Measurements from ENCODE around the gene EVA1C. TPM values are rescaled to one million over a fixed set of nuclear protein-coding genes. Genes with fewer than 3 reads are reported as not detected.
"Not testable (repeated sequence)": the region's sequence is repeated elsewhere in the genome, so short reads cannot be mapped to it uniquely, and the experiment has no call there.

EVA1C gene
- total RNA-seq, 1 experiment from 2014 or later: 29.3 TPM

DNA sequence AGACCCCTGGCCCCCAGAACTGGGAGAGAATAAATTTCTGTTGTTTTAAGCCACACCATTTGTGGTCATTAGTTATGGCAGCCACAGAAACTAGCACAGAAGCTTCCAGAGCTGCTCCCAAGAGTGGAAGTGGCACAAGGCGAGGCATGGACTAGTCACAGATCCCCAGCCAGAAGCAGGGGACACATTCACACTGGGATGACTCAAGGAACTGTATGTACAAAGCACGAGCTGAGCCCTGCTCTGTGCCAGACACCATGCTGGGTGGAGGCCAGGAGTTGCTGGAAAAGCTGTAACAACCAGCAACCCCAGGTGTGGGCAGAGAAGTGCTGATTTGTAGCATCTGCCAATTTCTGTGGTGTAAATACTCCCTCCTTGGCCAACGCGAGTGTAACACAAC is 117.2 kb downstream of the EVA1C start:
- no peaks in the 10 kb centered on the region for H3K79me2 ChIP-seq (ENCODE audit: insufficient read depth, low read length)
- intact Hi-C loops (cut with micrococcal nuclease): no loop called here
- no peak for ATAC-seq
- H3K27ac ChIP-seq (ENCODE audit: low read depth, low read length): no peak overlapping the region
- no peak overlapping the region for H3K4me3 ChIP-seq (replicated peaks in 1 of 2; ENCODE audit: low read depth in 1 of 2, low read length in 2 of 2)
- ChIA-PET CTCF (no interaction called here), POLR2A (no interaction called here), RAD21 (ENCODE audit: low non-redundant PET in 1 of 2, low total read pairs in 2 of 2, uncharacterized antibody in 2 of 2, unreplicated experiment in 2 of 2) (no interaction called here)
- no peak overlapping the region for H3K4me2 ChIP-seq (ENCODE audit: low read length)
- no peaks in the 10 kb centered on the region for H4K20me1 ChIP-seq (ENCODE audit: insufficient read depth)
- H3K4me1 ChIP-seq (ENCODE audit: control insufficient read depth in 1 of 2, insufficient read depth in 2 of 2, low read length in 2 of 2): no peaks in the 10 kb centered on the region
- TF ChIP-seq, protein P1, sequence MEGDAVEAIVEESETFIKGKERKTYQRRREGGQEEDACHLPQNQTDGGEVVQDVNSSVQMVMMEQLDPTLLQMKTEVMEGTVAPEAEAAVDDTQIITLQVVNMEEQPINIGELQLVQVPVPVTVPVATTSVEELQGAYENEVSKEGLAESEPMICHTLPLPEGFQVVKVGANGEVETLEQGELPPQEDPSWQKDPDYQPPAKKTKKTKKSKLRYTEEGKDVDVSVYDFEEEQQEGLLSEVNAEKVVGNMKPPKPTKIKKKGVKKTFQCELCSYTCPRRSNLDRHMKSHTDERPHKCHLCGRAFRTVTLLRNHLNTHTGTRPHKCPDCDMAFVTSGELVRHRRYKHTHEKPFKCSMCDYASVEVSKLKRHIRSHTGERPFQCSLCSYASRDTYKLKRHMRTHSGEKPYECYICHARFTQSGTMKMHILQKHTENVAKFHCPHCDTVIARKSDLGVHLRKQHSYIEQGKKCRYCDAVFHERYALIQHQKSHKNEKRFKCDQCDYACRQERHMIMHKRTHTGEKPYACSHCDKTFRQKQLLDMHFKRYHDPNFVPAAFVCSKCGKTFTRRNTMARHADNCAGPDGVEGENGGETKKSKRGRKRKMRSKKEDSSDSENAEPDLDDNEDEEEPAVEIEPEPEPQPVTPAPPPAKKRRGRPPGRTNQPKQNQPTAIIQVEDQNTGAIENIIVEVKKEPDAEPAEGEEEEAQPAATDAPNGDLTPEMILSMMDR (IDR thresholded peaks at IDR 0.05 in 2 of 3, conservative IDR thresholded peaks at IDR 0.05 in 1 of 3; ENCODE audit: borderline replicate concordance in 1 of 3, insufficient read depth in 1 of 3, low read depth in 2 of 3, low read length in 2 of 3): no peak
- no peak for TF ChIP-seq EGR1 (IDR thresholded peaks at IDR 0.05; ENCODE audit: low read depth)
- TF ChIP-seq, protein P2, sequence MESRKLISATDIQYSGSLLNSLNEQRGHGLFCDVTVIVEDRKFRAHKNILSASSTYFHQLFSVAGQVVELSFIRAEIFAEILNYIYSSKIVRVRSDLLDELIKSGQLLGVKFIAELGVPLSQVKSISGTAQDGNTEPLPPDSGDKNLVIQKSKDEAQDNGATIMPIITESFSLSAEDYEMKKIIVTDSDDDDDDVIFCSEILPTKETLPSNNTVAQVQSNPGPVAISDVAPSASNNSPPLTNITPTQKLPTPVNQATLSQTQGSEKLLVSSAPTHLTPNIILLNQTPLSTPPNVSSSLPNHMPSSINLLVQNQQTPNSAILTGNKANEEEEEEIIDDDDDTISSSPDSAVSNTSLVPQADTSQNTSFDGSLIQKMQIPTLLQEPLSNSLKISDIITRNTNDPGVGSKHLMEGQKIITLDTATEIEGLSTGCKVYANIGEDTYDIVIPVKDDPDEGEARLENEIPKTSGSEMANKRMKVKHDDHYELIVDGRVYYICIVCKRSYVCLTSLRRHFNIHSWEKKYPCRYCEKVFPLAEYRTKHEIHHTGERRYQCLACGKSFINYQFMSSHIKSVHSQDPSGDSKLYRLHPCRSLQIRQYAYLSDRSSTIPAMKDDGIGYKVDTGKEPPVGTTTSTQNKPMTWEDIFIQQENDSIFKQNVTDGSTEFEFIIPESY (IDR thresholded peaks at IDR 0.05; ENCODE audit: extremely low read depth, insufficient replicate concordance, low read length): no peak
- TF ChIP-seq, protein P3, sequence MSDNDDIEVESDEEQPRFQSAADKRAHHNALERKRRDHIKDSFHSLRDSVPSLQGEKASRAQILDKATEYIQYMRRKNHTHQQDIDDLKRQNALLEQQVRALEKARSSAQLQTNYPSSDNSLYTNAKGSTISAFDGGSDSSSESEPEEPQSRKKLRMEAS (IDR thresholded peaks at IDR 0.05): no peak
- TF ChIP-seq RAD21 (IDR thresholded peaks at IDR 0.05; ENCODE audit: low read depth): no peak
- no peak for TF ChIP-seq JUND (IDR thresholded peaks at IDR 0.05)
- TF ChIP-seq SIN3A (IDR thresholded peaks at IDR 0.05; ENCODE audit: low read depth): no peak
- TF ChIP-seq, protein P4, sequence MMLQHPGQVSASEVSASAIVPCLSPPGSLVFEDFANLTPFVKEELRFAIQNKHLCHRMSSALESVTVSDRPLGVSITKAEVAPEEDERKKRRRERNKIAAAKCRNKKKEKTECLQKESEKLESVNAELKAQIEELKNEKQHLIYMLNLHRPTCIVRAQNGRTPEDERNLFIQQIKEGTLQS (IDR thresholded peaks at IDR 0.05): no peak
- TF ChIP-seq ZFX (IDR thresholded peaks at IDR 0.05): no peak
- no peak for TF ChIP-seq EZH2 (IDR thresholded peaks at IDR 0.05)
- TF ChIP-seq POLR2AphosphoS5 (IDR thresholded peaks at IDR 0.05; ENCODE audit: low read depth, low read length): no peak
- no peak for TF ChIP-seq SRF (IDR thresholded peaks at IDR 0.05; ENCODE audit: low read depth)
- TF ChIP-seq TCF7L2 (IDR thresholded peaks at IDR 0.05; ENCODE audit: borderline replicate concordance, extremely low read depth, insufficient read depth, insufficient read length): no peak
- no TSS peak for BruUV-seq (replicated peaks)
- H3K9ac ChIP-seq (ENCODE audit: low read length): no peak overlapping the region
- no peaks in the 10 kb centered on the region for H3K9me2 ChIP-seq (ENCODE audit: insufficient read depth)
- no peak overlapping the region for H2AFZ ChIP-seq (ENCODE audit: low read depth, low read length, poor library complexity, severe bottlenecking)
- no peaks in the 10 kb centered on the region for H3K36me3 ChIP-seq (ENCODE audit: control insufficient read depth in 1 of 2, insufficient read depth in 2 of 2, low read length in 2 of 2)
- H3K27me3 ChIP-seq (ENCODE audit: insufficient read depth, low read length): no peaks in the 10 kb centered on the region
- DNase-seq (ENCODE audit: low read depth, low spot score): no peak
- H3K9me3 ChIP-seq (ENCODE audit: control insufficient read depth in 1 of 2, insufficient read depth in 1 of 2, low read depth in 1 of 2, low read length in 2 of 2): no peaks in the 10 kb centered on the region

DNA sequence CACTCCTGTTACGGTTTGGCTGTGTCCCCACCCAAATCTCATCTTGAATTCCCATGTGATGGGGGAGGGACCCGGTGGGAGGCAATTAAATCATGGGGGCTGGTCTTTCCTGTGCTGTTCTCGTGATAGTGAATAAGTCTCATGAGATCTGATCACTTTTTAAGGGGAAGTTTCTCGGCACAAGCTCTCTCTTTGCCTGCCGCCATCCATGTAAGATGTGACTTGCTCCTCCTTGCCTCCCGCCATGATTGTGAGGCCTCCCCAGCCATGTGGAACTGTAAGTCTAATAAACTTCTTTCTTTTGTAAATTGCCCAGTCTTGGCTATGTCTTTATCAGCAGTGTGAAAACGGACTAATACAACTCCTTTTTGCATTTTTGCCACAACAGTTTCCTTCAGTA is 118.3 kb downstream of the EVA1C start:
- H4K20me1 ChIP-seq (ENCODE audit: insufficient read depth); intact Hi-C loops (cut with micrococcal nuclease); H3K36me3 ChIP-seq (ENCODE audit: control insufficient read depth in 1 of 2, insufficient read depth in 2 of 2, low read length in 2 of 2); H3K27me3 ChIP-seq (ENCODE audit: insufficient read depth, low read length); ATAC-seq; H3K79me2 ChIP-seq (ENCODE audit: insufficient read depth, low read length); H3K9me2 ChIP-seq (ENCODE audit: insufficient read depth); H3K4me3 ChIP-seq (replicated peaks in 1 of 2; ENCODE audit: low read depth in 1 of 2, low read length in 2 of 2); H3K4me2 ChIP-seq (ENCODE audit: low read length); H2AFZ ChIP-seq (ENCODE audit: low read depth, low read length, poor library complexity, severe bottlenecking); H3K9ac ChIP-seq (ENCODE audit: low read length); H3K9me3 ChIP-seq (ENCODE audit: control insufficient read depth in 1 of 2, insufficient read depth in 1 of 2, low read depth in 1 of 2, low read length in 2 of 2); BruUV-seq (replicated peaks); H3K4me1 ChIP-seq (ENCODE audit: control insufficient read depth in 1 of 2, insufficient read depth in 2 of 2, low read length in 2 of 2); POLR2A ChIA-PET; CTCF ChIA-PET; H3K27ac ChIP-seq (ENCODE audit: low read depth, low read length); RAD21 ChIA-PET (ENCODE audit: low non-redundant PET in 1 of 2, low total read pairs in 2 of 2, uncharacterized antibody in 2 of 2, unreplicated experiment in 2 of 2); DNase-seq (ENCODE audit: low read depth, low spot score): not testable (repeated sequence)

Measured in HCT116 (cell line).